Measurements from ENCODE around the gene FAM20C.

- TF ChIP-seq ZNF274 (IDR thresholded peaks at IDR 0.05; ENCODE audit: insufficient read depth, insufficient read length) (no peak), FOXM1 (IDR thresholded peaks at IDR 0.05; ENCODE audit: low read depth, low read length) (no peak), POLR2A (IDR thresholded peaks at IDR 0.05; ENCODE audit: low read depth, low read length) (no peak), POLR2AphosphoS5 (IDR thresholded peaks at IDR 0.05; ENCODE audit: low read length) (no peak), EP300 (IDR thresholded peaks at IDR 0.05; ENCODE audit: borderline replicate concordance in 1 of 2, control insufficient read depth in 1 of 2, low read depth in 2 of 2, low read length in 2 of 2) (no peak)
- TF ChIP-seq, protein P1, sequence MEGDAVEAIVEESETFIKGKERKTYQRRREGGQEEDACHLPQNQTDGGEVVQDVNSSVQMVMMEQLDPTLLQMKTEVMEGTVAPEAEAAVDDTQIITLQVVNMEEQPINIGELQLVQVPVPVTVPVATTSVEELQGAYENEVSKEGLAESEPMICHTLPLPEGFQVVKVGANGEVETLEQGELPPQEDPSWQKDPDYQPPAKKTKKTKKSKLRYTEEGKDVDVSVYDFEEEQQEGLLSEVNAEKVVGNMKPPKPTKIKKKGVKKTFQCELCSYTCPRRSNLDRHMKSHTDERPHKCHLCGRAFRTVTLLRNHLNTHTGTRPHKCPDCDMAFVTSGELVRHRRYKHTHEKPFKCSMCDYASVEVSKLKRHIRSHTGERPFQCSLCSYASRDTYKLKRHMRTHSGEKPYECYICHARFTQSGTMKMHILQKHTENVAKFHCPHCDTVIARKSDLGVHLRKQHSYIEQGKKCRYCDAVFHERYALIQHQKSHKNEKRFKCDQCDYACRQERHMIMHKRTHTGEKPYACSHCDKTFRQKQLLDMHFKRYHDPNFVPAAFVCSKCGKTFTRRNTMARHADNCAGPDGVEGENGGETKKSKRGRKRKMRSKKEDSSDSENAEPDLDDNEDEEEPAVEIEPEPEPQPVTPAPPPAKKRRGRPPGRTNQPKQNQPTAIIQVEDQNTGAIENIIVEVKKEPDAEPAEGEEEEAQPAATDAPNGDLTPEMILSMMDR (IDR thresholded peaks at IDR 0.05 in 2 of 3, conservative IDR thresholded peaks at IDR 0.05 in 1 of 3; ENCODE audit: control insufficient read depth in 2 of 3, extremely low read depth in 1 of 3, insufficient read depth in 1 of 3, low read depth in 3 of 3, low read length in 3 of 3), result no peak
Observed at GRCh38 chr7:150811-151221, 41.6 kb upstream of the FAM20C start.
